NCI-H345 (cell line): ENCODE measurements around the gene BAZ2B.
"Not testable (repeated sequence)": the region's sequence is repeated elsewhere in the genome, so short reads cannot be mapped to it uniquely, and the experiment has no call there.

ENCODE experiments used
- DNase-seq: peaks from one replicate; lab custom pipeline; 2025; lab: John Stamatoyannopoulos, UW

The BAZ2B gene

GRCh38 chr2:159410276-159410675 is 206.1 kb downstream of the BAZ2B start:
- no peak for DNase-seq

DNA sequence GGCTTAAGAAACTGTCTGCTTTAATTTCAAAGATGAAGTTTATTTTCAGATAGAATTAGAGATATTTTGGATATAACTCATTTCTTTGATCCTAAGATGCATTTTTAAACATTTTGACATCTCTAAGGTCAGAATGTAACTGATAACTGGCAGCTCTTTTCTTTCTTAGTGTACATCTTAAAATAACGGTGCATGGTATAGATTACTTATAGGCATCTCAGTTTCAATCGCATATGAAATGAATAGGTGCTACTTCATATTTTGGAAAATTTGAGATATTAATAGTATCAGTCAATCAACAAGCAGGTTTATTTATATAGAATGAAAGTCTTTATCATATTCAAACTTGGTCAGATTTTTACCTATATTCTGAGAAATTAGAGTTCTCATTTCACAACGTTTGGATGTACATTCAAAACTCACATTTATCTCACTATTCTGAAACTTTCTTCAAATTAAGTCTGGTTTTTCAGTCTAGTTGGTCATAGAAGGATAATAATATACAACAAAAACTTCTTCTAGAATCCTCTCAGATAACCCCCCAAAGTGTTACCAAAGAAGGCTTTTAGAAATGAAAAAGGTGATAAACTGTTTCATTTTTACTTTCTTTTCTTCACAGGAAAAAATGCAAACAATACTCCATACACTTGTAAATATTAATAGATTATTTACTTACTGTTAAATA is 207.1 kb downstream of the BAZ2B start:
- DNase-seq = no peak

DNA sequence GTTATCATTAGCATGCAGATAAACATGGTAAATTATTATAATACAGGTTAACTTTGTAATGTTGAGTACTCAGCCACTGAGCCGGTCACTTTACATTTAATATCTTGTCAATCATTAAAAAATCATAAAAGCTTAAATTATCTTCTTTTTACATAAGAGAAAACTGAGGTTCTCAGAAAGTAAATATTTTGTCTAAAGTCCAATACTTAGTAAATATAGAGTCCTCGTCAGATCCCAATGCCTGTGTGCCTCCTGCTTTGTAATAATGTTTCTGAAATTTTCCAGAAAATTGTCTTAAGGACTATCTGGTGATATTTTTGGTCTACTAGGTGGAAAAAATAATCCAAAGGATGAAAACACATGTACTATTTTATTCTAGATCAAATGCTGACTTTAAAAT is 213.6 kb downstream of the BAZ2B start:
- DNase-seq = no peak

DNA sequence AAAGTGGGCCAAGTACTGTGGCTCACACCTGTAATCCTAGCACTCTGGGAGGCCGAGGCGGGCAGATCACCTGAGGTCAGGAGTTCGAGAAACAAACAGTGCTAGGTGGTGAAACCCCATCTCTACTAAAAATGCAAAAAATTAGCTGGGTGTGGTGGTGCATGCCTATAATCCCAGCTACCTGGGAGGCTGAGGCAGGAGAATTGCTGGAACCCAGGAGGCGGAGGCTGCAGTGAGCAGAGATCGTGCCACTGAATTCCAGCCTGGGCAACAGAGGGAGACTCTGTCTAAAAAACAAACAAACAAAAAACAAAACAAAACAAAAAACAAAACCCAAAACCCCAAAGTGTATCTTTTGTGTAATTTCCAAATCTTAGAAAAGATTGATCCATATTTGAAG is 214.2 kb downstream of the BAZ2B start:
- DNase-seq = not testable (repeated sequence)

GRCh38 chr2:159399716-159400415 is 216.5 kb downstream of the BAZ2B start:
- DNase-seq = no peak

GRCh38 chr2:159396799-159397198 is 219.5 kb downstream of the BAZ2B start:
- DNase-seq = no peak

DNA sequence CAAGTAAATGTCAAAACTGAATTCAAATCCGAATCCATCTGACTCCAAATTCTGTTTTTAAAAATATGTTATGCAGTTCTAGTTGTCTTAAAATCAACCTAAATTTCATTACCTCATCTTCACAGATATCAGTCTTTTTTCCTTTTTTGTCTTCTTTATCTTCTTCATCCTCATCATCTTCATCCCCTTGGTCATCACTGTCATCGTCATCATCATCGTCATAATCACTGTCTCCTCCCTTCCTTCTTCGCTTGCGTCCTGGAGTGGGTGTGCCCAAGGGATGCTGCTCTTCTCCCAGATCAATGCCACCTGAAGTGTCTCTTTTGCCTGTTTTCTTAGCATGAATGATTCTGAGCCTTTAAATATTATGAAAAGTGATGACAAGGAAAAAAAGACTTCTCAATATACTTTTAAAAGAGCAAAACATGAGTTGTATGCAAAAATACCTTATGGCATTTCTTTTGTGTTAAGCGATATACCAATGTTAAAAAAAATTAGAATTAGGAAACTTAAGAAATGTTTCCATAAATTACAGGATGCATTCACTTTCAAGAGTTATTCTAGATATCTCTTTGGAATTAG is 233.8 kb downstream of the BAZ2B start:
- no peak for DNase-seq

DNA sequence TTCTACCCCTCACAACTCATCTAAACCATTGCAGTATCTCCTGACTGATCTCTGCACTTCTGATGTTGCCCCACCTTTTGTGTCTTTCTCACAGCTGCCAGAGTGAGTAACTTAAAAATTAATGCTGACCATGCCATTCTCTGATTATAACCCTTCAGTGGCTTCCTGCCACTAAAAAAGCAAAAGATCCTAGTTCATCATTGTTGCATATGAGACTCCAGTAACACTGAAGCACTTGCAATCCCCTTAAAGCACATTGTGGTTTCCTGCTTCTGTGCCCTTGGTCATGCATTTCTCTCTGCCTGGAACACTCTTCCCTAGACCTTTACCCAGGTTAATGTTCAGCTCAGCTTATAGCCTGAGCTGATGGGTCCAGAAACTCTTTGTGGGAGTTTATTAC is 234.8 kb downstream of the BAZ2B start:
- no peak for DNase-seq

GRCh38 chr2:159380685-159381239 is 235.6 kb downstream of the BAZ2B start:
- DNase-seq = no peak

GRCh38 chr2:159379181-159379580 is 237.2 kb downstream of the BAZ2B start:
- no peak for DNase-seq

GRCh38 chr2:159375241-159375640 is 241.1 kb downstream of the BAZ2B start:
- DNase-seq = no peak

DNA sequence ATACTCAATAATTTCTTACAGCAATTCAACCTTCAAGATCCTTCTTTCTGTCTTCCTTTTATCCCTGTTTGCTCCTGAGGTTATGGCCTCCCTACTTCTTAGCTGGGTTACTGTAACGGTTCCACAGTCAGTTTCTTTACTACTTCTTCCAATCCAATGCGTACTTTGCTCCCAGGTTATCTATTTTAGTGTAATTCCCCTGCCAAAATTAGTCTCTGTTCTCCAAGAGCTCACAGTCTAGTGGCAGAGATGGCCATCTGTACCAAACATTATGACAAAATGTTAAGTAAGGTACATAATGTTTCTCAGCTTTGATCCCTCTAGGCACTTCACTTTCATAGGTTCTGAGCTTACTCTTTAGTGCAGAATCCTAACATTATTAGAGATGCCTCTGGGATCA is 244.8 kb downstream of the BAZ2B start:
- DNase-seq = no peak

DNA sequence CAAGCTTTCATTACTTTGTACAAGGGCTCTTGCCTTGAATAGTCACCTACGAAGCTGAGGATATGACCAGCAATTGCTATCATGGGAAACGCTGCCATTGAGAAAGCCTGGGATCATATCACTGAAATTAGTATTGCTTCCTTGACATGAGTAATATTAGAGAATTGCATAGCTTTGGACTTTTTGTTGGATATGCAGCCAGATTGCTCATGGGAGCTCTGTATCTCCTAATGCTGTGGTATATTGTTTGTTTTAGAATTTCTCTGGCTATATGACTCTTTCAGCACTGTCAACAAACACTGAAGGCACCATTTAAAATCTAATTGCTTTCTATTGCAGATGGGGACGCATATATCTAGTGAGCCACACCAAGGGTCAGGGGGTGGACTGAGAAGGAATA is 249.8 kb downstream of the BAZ2B start:
- no peak for DNase-seq

- DNase-seq = no peak
Observed at GRCh38 chr2:159362816-159363251, 253.5 kb downstream of the BAZ2B start.

- no peak for DNase-seq
Observed at GRCh38 chr2:159362094-159362493, 254.3 kb downstream of the BAZ2B start.

- not testable (repeated sequence) for DNase-seq
Observed at GRCh38 chr2:159361603-159362002, 254.7 kb downstream of the BAZ2B start.

GRCh38 chr2:159356053-159356554 is 260.2 kb downstream of the BAZ2B start:
- no peak for DNase-seq

DNA sequence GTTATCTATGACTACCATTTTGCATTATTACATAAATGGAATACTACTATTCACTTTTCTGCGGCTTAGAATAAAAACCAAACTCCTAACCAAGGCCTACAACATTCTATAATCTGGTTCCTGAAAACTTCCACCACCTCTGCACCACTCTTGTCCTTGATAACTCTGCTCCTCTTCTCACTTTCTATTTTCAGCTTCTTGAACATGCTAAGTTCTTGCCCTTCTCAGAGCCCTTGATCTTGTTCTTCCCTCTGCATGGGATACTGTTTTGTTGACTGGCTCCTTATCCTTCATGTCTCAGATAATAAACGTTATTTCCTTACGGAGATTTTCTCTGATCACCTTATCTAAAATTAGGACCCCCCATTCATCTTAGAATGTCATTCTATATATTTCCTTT is 264.4 kb downstream of the BAZ2B start:
- no peak for DNase-seq

DNA sequence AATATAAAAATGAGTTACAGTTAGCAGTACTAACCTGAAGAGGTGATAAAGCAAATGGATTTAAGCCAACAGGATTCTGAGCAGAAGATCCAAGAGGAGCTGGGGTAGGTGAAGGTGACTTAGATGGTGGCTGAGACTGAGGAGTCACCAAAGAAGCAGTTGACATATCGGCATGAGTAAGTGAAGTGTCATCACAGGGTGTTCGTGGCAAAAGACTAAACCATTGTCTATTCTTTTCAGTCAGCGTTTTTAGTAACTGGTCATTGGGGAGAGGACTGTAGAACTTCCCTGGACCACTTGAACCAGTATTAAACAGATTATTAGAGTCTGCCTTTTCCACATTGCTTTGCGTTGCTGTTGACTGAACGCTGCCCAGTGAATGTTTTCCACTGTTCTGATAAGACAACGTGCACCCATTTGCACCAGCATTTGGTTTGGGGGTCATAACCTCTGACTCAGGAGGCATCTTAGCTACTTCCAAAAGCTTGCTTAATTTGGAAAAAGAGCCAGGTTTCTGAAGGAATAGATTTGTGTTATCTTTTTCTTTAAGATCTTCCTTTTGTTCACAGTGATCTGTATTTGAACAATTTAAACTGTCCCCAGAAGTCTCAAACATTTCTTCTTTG is 266.6 kb downstream of the BAZ2B start:
- DNase-seq = no peak

DNA sequence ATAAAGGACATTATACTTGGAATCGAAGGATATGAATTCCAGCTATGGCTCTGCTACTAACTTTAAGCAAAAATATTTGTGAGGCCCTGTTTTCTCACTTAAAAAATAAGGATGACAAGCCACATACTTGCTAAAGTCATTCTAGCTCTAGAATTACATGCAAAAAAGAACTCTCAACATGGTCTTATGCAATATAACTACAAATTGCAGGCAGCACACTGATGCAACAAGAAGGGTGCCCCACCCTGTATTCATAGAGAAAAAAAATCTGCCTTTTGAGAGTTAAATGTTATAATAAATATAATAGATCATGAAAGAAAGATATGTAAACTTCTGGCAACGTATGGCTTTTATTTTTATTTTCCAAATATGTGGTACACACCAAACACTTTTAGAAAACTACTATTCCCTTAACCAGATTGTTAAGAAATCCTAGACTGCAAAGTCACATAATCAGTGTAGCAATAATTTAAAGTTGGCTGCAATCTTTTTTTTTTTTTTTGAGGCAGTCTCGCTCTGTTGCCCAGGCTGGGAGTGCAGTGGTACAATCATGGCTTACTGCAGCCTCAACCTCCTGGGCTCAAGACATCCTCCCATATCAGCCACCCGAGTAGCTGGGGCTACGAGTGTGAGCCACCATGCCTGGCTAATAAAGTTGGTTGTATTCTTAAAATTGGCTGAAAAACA is 289.6 kb downstream of the BAZ2B start:
- no peak for DNase-seq

- no peak for DNase-seq
Observed at GRCh38 chr2:159322419-159322818, 293.9 kb downstream of the BAZ2B start.
